Loucy (cell line): ENCODE results near the gene RMC1.

ENCODE experiments used
- EZH2phosphoT487 ChIP-seq: fragments of 200-600 bp; IDR thresholded peaks from 2 replicates; pipeline ENCODE4 v1.6.1; 2018; ENCODE audit warnings: antibody characterized with exemption, mild to moderate bottlenecking, moderate library complexity, borderline replicate concordance
- TF ChIP-seq, protein P1 (sequence below): fragments of 200-600 bp; sonication (generic); conservative IDR thresholded peaks from 2 replicates; pipeline ENCODE4 v1.5.1; 2014; ENCODE audit warnings: mild to moderate bottlenecking, antibody characterized with exemption, low read length

- TF ChIP-seq, protein P1, sequence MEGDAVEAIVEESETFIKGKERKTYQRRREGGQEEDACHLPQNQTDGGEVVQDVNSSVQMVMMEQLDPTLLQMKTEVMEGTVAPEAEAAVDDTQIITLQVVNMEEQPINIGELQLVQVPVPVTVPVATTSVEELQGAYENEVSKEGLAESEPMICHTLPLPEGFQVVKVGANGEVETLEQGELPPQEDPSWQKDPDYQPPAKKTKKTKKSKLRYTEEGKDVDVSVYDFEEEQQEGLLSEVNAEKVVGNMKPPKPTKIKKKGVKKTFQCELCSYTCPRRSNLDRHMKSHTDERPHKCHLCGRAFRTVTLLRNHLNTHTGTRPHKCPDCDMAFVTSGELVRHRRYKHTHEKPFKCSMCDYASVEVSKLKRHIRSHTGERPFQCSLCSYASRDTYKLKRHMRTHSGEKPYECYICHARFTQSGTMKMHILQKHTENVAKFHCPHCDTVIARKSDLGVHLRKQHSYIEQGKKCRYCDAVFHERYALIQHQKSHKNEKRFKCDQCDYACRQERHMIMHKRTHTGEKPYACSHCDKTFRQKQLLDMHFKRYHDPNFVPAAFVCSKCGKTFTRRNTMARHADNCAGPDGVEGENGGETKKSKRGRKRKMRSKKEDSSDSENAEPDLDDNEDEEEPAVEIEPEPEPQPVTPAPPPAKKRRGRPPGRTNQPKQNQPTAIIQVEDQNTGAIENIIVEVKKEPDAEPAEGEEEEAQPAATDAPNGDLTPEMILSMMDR: no peak
- TF ChIP-seq EZH2phosphoT487: no peak
Measured at GRCh38 chr18:23572570-23572969, 69.3 kb downstream of the RMC1 start.
